Activated CD4-positive, CD25-positive, alpha-beta regulatory T cell treated with anti-CD3 and anti-CD28 coated beads, Interleukin-2, amount 50 U/mL, for 72 hours (primary cell): Measurements from ENCODE around the gene DNHD1.

Experiments
- DNase-seq: peaks from one replicate; pipeline ENCODE4 v3.0.0; 2021

The DNHD1 gene

GRCh38 chr11:6566704-6567370 lies 69.8 kb downstream of the DNHD1 start:
- DNase-seq: no peak

GRCh38 chr11:6567371-6567745 lies 70.3 kb downstream of the DNHD1 start:
- DNase-seq: no peak

GRCh38 chr11:6568191-6568918 lies 71.3 kb downstream of the DNHD1 start:
- DNase-seq: no peak

GRCh38 chr11:6569706-6570105 lies 72.6 kb downstream of the DNHD1 start:
- DNase-seq: no peak

DNA sequence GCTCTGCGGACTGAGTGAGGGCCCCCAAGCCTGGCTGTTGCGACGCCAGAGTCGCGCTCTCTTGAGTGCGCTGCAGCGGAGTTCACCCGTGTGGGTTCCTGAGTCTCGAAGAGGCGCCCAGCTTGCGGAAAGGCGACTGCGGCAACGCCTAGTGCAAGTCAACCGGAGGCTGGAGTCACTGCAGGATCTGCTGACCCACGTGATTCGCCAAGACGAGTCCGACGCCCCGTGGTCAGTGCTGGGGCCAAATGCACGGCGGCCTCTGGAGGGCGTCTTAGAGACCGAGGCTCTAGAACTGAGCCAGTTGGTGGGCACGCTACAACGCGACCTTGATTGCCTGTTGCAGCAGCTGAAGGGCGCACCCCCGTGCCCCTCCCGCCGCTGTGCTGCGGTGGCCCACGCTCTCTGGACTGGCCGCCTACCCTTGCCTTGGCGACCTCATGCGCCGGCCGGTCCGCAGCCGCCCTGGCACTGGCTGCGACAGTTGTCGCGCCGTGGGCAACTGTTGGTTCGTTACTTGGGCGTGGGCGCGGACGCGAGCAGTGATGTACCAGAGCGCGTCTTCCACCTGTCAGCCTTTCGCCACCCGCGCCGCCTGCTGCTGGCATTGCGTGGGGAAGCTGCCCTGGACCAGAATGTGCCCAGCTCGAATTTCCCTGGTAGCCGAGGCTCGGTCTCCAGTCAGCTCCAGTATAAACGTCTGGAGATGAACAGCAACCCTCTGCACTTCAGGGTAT lies 73.8 kb downstream of the DNHD1 start:
- no peak for DNase-seq

DNA sequence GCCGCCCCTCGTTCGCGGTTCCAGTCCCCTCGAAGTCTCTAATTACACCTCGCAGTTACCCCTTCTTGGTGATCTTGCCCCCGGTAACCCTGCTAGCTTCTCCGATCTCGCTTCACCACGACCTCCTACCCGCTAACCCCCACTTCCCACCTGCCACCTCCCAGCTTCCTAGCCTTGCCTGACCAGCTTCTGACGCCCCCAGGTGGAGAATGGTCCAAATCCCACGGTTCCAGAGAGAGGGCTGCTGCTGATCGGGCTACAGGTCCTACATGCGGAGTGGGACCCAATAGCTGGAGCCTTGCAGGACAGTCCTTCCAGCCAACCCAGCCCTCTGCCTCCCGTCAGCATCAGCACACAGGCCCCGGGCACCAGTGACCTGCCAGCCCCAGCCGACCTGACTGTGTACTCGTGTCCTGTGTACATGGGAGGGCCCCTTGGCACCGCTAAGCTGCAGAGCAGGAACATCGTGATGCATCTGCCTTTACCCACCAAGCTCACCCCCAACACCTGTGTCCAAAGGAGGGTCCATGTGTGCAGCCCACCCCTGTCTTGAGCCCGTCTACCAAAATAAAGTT lies 74.4 kb downstream of the DNHD1 start:
- DNase-seq: no peak

DNA sequence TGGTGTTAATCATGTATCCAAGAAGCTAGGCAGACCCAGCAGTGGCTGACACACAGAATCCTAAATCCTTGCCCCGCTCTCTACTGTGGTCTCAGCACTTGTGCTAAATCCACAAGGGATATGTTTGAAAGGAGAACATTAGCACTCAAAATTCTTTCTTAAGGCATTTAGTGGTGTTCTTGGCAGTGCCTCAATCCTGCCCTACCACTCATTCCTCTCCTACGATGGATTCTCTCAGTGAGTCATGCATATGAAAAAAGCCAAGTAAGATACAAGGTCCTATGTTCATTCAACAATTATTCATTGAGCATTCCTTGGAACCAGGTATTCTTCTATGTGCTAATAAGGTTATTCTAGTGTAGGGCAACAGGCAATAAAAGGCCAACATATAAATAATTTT lies 75.1 kb downstream of the DNHD1 start:
- no peak for DNase-seq

GRCh38 chr11:6574816-6575715 lies 78.0 kb downstream of the DNHD1 start:
- DNase-seq: no peak

- DNase-seq: no peak
Observed at GRCh38 chr11:6576471-6577373, 79.6 kb downstream of the DNHD1 start.

GRCh38 chr11:6578134-6578533 lies 81.1 kb downstream of the DNHD1 start:
- DNase-seq: no peak

- DNase-seq: no peak
Observed at GRCh38 chr11:6579681-6580080, 82.6 kb downstream of the DNHD1 start.

DNA sequence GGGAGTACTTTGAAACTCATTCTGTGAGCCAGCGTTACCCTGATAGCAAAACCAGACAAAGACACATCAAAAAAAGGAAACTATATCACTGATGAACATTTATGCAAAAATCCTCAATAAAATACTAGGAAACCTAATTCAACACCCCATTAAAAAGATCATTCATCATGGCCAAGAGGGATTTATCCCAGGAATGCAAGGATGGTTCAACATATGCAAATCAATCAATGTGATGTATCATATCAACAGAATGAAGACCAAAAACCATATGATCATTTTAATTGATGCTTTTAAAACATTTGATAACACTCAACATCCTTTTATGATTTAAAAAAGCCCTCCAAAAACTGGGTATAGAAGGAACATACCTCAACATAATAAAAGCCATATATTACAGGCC lies 86.5 kb downstream of the DNHD1 start:
- no peak for DNase-seq

- DNase-seq: no peak
Observed at GRCh38 chr11:6584528-6584927, 87.4 kb downstream of the DNHD1 start.

- DNase-seq: no peak
Observed at GRCh38 chr11:6586434-6587359, 89.6 kb downstream of the DNHD1 start.

DNA sequence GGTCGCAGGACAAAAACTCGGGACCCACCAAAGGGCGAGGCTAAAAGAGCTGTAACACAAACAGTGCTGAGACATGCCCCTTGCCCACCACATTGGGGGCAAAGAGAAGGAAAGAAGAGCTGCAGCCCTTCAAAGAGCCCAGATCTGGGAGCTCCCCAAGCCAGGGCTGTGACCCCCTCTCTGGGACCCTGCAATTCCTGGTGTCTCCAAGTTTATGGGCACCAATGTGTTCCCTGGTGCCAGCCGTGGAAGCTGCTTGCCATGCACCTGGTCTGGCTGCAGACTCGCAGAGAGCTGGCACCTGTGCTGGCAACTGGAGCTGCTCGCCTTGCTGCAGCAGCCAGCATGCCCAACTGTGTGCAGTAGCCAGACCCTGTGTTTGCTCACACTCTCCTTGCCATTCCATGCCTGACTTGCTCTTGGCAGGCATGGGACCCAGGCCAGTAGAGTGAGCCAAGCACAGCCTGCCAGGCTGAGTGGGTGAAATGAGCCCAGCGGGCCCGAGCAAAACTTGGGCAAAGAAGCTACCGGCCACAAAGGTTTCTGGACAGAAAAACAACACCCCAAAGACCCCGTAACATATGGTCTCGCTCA lies 90.4 kb downstream of the DNHD1 start:
- no peak for DNase-seq

DNA sequence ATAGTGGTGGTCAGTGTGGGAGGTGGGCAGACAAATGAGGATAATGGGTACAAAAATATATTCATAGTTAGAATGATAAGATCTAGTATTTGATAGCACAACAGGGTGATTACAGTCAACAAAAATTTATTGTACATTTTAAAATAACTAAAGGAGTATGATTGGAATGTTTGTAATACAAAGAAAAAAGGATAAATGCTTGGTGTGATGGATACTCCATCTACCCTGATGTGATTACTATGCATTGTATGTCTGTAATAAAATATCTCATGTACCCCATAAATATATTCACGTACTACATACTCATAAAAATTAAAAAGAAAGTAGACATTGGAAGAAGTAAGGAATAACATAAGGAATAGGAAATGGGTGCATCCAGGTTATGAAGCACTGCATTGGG lies 90.9 kb downstream of the DNHD1 start:
- DNase-seq: no peak

- no peak for DNase-seq
Observed at GRCh38 chr11:6594142-6594768, 97.2 kb downstream of the DNHD1 start.

GRCh38 chr11:6596239-6596877 lies 99.3 kb downstream of the DNHD1 start:
- DNase-seq: no peak

- DNase-seq: no peak
Observed at GRCh38 chr11:6598555-6598954, 101.5 kb downstream of the DNHD1 start.
